GM21576 (cell line): Measurements from ENCODE around the gene MMP24.

Source experiments
- ATAC-seq: cut with Tn5 transposase; IDR thresholded peaks from one replicate; pipeline ENCODE4 v1.9.1; 2021; ENCODE audit warnings: mild to moderate bottlenecking, moderate library complexity; ENCODE audit not compliant: unreplicated experiment

Gene MMP24

GRCh38 chr20:35215066-35215956, 11.2 kb upstream of the MMP24 start:
- ATAC-seq = no peak

- ATAC-seq = no peak
These were observed 9.9 kb upstream of the MMP24 start for GRCh38 chr20:35216541-35216940.

GRCh38 chr20:35223941-35224340, 2.5 kb upstream of the MMP24 start:
- ATAC-seq = no peak

- ATAC-seq = no peak
These were observed 2.0 kb upstream of the MMP24 start for GRCh38 chr20:35224536-35224935.

- no peak for ATAC-seq
These were observed 968 bp upstream of the MMP24 start for GRCh38 chr20:35225319-35226125.

- ATAC-seq = no peak
These were observed 593 bp downstream of the MMP24 start for GRCh38 chr20:35226884-35227681.

GRCh38 chr20:35232575-35232974, 6.1 kb downstream of the MMP24 start:
- no peak for ATAC-seq

GRCh38 chr20:35235881-35236280, 9.4 kb downstream of the MMP24 start:
- no peak for ATAC-seq

- no peak for ATAC-seq
These were observed 11.0 kb downstream of the MMP24 start for GRCh38 chr20:35237486-35237885.

GRCh38 chr20:35238170-35238569, 11.7 kb downstream of the MMP24 start:
- ATAC-seq = no peak

GRCh38 chr20:35238735-35239134, 12.2 kb downstream of the MMP24 start:
- ATAC-seq = no peak

- ATAC-seq = no peak
These were observed 13.8 kb downstream of the MMP24 start for GRCh38 chr20:35240083-35240810.

GRCh38 chr20:35240811-35241293, 14.4 kb downstream of the MMP24 start:
- ATAC-seq = no peak

- no peak for ATAC-seq
These were observed 16.8 kb downstream of the MMP24 start for GRCh38 chr20:35243317-35243716.

- ATAC-seq = no peak
These were observed 17.5 kb downstream of the MMP24 start for GRCh38 chr20:35243986-35244385.

GRCh38 chr20:35246723-35247122, 20.2 kb downstream of the MMP24 start:
- ATAC-seq = no peak

GRCh38 chr20:35248641-35249475, 22.4 kb downstream of the MMP24 start:
- no peak for ATAC-seq

GRCh38 chr20:35251613-35251940, 25.1 kb downstream of the MMP24 start:
- no peak for ATAC-seq

GRCh38 chr20:35252037-35252461, 25.6 kb downstream of the MMP24 start:
- peak; percentile 64 for ATAC-seq
